HEK293T (cell line): Measurements from ENCODE around the gene DOK7.

Source experiments
- ARNT ChIP-seq: fragments of 450-650 bp; IDR thresholded peaks from 2 replicates; pipeline ENCODE4 v1.6.1; 2017; ENCODE audit warnings: mild to moderate bottlenecking
- FOXM1 ChIP-seq: fragments of 450-650 bp; IDR thresholded peaks from 2 replicates; pipeline ENCODE4 v1.6.1; 2017; ENCODE audit warnings: mild to moderate bottlenecking, borderline replicate concordance
- L3MBTL2 ChIP-seq: fragments of 450-650 bp; conservative IDR thresholded peaks from 2 replicates; pipeline ENCODE4 v1.6.1; 2016; ENCODE audit warnings: mild to moderate bottlenecking
- NFRKB ChIP-seq: fragments of 450-650 bp; IDR thresholded peaks from 2 replicates; pipeline ENCODE4 v1.6.1; 2016; ENCODE audit warnings: mild to moderate bottlenecking, moderate library complexity

DNA sequence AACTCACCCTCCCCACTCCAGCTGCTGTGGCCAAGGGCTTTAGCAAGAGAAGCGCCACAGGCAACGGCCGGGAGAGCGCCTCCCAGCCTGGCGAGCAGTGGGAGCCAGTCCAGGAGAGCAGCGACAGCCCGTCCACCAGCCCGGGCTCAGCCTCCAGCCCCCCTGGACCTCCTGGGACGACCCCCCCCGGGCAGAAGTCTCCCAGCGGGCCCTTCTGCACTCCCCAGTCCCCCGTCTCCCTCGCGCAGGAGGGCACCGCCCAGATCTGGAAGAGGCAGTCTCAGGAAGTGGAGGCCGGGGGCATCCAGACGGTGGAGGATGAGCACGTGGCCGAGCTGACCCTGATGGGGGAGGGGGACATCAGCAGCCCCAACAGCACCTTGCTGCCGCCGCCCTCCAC, 32.6 kb upstream of the DOK7 start:
- TF ChIP-seq ARNT: no peak
- no peak for TF ChIP-seq FOXM1
- TF ChIP-seq L3MBTL2: no peak
- no peak for TF ChIP-seq NFRKB
